GM23248 (cell line): ENCODE results near the gene FAM9B.

Experiments used
- EZH2 ChIP-seq: fragments of 200-600 bp; sonication (generic); IDR thresholded peaks from 2 replicates; pipeline ENCODE4 v1.6.1; 2018; ENCODE audit warnings: antibody characterized with exemption, mild to moderate bottlenecking; ENCODE audit not compliant: insufficient read depth, poor library complexity, severe bottlenecking
- EZH2phosphoT487 ChIP-seq: fragments of 200-600 bp; sonication (generic); IDR thresholded peaks from 2 replicates; pipeline ENCODE4 v1.6.1; 2018; ENCODE audit warnings: antibody characterized with exemption, moderate library complexity, mild to moderate bottlenecking, low read depth; ENCODE audit not compliant: insufficient read depth

DNA sequence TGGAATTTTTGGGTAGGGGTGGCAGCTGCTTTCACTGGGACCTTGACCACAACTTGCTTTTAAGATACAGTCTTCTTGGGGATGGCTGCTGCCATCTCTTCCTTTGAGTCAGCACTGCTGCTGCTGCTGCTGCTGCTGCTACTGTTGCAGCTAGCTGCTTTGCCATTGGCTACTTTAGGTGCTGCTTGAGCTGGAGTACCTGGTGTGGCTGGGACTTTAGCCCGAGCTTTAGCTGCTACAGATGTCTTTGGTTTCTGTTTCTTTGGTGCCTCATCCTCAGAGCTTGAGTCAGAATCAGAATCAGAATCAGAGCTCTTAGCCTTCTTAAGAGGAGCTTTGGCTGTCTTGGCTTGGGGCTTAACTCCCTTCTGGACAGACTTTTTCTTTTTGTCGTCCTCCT lies 52.2 kb downstream of the FAM9B start:
- no peak for TF ChIP-seq EZH2phosphoT487
- no peak for TF ChIP-seq EZH2
